ENCODE results near the gene ALDH1A1. TPM values are rescaled to one million over a fixed set of nuclear protein-coding genes. Genes with fewer than 3 reads are reported as not detected.

Gene ALDH1A1
- total RNA-seq, 4 donors from 2014 or later, result 23.3 to 42.8 (median 30.9) TPM

DNA sequence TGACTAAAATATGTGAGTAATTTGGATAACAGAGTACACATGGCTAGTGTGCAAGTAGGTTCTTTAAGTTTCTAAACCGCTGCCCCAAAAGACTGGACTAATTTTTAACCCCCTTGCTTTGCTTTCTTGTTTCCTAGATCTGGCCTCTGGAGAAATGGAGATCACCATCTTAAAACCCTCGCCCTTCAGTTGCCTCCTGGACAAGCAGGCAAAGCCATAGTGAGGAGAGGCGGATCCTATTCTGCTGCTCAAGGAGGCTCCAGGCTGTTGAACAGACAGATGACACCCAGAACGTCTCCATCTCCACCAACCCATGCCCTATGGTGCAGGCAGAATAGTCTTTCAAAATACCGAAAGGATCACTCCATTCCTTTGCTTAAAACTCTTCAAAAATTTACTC, 28.6 kb upstream of the ALDH1A1 start:
- intact Hi-C loops (cut with DNase I; ENCODE audit: low total_unique reads) (no loop called here), in situ Hi-C loops (cut with MboI; ENCODE audit: low sequenced_read_pairs in 4 of 4) (no loop called here)

DNA sequence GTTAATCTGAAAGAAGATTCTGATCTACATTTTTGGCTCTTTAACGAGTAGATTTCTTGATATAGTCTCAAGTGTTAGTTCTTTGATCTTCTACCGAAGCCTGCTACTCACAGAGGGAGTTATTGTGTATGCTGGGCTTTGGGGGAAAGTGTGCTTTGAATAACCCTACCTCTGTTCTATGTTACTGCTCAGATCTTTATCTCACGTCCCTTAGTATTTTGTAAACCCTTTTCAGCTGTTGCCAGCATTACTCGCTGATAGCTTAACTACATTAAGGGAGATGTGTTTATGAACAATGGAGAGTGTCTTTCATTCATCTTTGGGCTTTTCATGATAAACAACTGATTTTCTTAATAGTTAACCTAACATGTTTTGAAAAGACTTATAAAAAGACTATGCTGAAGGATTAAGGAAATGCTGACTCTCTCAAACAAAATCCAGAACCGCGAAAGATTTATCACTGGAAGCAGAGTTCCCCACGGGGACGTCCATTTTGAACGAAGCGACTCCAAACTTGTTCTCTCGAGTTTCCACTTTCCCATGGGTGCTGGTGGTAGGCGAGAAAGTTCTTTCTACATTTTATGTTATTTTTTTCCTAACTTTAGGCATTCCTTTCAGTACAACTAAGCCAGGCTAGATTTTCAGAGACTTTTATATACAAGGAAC, 27.9 kb upstream of the ALDH1A1 start:
- Histone ChIP-seq H3K27ac (no peak overlapping the region), H3K4me1 (peaks cover 16 to 43% of the 10 kb centered on the region in 2 donors), H3K27me3 (no peaks in the 10 kb centered on the region), H3K36me3 (no peaks in the 10 kb centered on the region), H3K4me3 (no peak overlapping the region), H3K9me3 (no peaks in the 10 kb centered on the region)
- in situ Hi-C loops (cut with MboI; ENCODE audit: low sequenced_read_pairs in 4 of 4), result no loop called here
- no peak for DNase-seq
- intact Hi-C loops (cut with DNase I; ENCODE audit: low total_unique reads), result no loop called here
- TF ChIP-seq, protein P1, sequence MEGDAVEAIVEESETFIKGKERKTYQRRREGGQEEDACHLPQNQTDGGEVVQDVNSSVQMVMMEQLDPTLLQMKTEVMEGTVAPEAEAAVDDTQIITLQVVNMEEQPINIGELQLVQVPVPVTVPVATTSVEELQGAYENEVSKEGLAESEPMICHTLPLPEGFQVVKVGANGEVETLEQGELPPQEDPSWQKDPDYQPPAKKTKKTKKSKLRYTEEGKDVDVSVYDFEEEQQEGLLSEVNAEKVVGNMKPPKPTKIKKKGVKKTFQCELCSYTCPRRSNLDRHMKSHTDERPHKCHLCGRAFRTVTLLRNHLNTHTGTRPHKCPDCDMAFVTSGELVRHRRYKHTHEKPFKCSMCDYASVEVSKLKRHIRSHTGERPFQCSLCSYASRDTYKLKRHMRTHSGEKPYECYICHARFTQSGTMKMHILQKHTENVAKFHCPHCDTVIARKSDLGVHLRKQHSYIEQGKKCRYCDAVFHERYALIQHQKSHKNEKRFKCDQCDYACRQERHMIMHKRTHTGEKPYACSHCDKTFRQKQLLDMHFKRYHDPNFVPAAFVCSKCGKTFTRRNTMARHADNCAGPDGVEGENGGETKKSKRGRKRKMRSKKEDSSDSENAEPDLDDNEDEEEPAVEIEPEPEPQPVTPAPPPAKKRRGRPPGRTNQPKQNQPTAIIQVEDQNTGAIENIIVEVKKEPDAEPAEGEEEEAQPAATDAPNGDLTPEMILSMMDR (IDR thresholded peaks at IDR 0.05 in 4 of 5, conservative IDR thresholded peaks at IDR 0.05 in 1 of 5), result no peak
- no peak for TF ChIP-seq POLR2A (IDR thresholded peaks at IDR 0.05)
- no peak for ATAC-seq

More for the DNA sequence above, 28.6 kb upstream of the ALDH1A1 start:
- Histone ChIP-seq H3K36me3 (no peaks in the 10 kb centered on the region), H3K4me3 (no peak overlapping the region), H3K9me3 (no peaks in the 10 kb centered on the region), H3K27ac (no peak overlapping the region), H3K4me1 (peaks cover 16 to 43% of the 10 kb centered on the region in 2 donors), H3K27me3 (no peaks in the 10 kb centered on the region)
- DNase-seq, result no peak
- no peak for ATAC-seq
- TF ChIP-seq POLR2A (IDR thresholded peaks at IDR 0.05), result no peak
- TF ChIP-seq, protein P1 (IDR thresholded peaks at IDR 0.05 in 4 of 5, conservative IDR thresholded peaks at IDR 0.05 in 1 of 5), result no peak

- H3K4me3 ChIP-seq, result no peak overlapping the region
- intact Hi-C loops (cut with DNase I; ENCODE audit: low total_unique reads), result no loop called here
- no peaks in the 10 kb centered on the region for H3K9me3 ChIP-seq
- no peaks in the 10 kb centered on the region for H3K36me3 ChIP-seq
- peaks cover 12 to 39% of the 10 kb centered on the region in 2 donors for H3K4me1 ChIP-seq
- no peaks in the 10 kb centered on the region for H3K27me3 ChIP-seq
- in situ Hi-C loops (cut with MboI; ENCODE audit: low sequenced_read_pairs in 4 of 4), result no loop called here
- TF ChIP-seq, protein P1 (IDR thresholded peaks at IDR 0.05 in 4 of 5, conservative IDR thresholded peaks at IDR 0.05 in 1 of 5), result no peak
- TF ChIP-seq POLR2A (IDR thresholded peaks at IDR 0.05), result no peak
- ATAC-seq, result no peak
- no peak overlapping the region for H3K27ac ChIP-seq
- DNase-seq, result no peak
Measured at GRCh38 chr9:72980183-72980582, 27.3 kb upstream of the ALDH1A1 start.

DNA sequence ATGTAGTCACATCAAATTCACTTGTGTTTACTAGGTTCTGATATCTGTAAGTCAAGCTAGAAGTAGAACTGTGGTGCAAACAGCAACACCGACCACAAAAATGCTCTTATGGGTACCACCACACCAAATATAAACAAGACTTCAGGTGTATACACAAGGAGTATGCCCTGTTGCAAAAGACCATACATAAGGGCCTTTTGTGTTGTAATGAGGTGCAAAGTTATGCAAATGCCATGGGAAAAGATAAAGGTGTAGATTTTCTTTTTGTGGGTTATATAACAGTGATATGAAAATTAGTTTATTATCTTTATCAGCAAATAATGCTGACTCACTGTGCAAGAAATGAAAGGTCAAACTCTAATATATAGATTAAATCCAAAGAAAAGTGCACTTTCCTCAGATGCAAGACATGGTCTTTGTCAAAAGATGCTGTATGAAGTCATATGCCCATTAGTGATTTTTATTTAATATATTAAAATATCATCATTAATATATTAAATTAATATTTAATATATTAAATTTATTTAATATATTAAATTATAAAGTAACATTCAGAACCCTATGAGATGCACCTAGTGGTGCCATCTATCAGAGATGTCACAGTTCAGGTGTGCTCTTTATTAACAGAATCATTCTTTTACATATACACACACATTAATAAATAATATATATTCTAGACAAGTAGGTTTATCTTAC, 26.7 kb upstream of the ALDH1A1 start:
- intact Hi-C loops (cut with DNase I; ENCODE audit: low total_unique reads) (no loop called here), in situ Hi-C loops (cut with MboI; ENCODE audit: low sequenced_read_pairs in 4 of 4) (no loop called here)
- no peaks in the 10 kb centered on the region for H3K9me3 ChIP-seq
- no peak overlapping the region for H3K27ac ChIP-seq
- ATAC-seq (no peak), DNase-seq (no peak)
- H3K4me1 ChIP-seq, result peaks cover 7 to 35% of the 10 kb centered on the region in 2 donors
- no peaks in the 10 kb centered on the region for H3K27me3 ChIP-seq
- TF ChIP-seq POLR2A (IDR thresholded peaks at IDR 0.05), result no peak
- TF ChIP-seq, protein P1 (IDR thresholded peaks at IDR 0.05 in 4 of 5, conservative IDR thresholded peaks at IDR 0.05 in 1 of 5), result no peak
- no peaks in the 10 kb centered on the region for H3K36me3 ChIP-seq
- H3K4me3 ChIP-seq, result no peak overlapping the region
